ENCODE data around the gene FPR2. TPM values are rescaled to one million over a fixed set of nuclear protein-coding genes. Genes with fewer than 3 reads are reported as not detected.

FPR2 gene
- total and polyA plus RNA-seq, 9 of the 15 experiments (the other 6 are each of a cell fraction or from before 2014, with no cell fraction given) = 0.03 to 0.15 (median 0.07) TPM; not detected in 6

GRCh38 chr19:51800473-51801244 lies 39.7 kb downstream of the FPR2 start (continued):
- TF ChIP-seq BRCA1 (IDR thresholded peaks at IDR 0.05) (no peak), BRCA1 (CRISPR knock-in tag; IDR thresholded peaks at IDR 0.05) (no peak), E2F3 (CRISPR knock-in tag; IDR thresholded peaks at IDR 0.05) (no peak), PURB (CRISPR knock-in tag; IDR thresholded peaks at IDR 0.05; ENCODE audit: low read depth) (no peak), KLF1 (tag; IDR thresholded peaks at IDR 0.05) (no peak), HCFC1 (IDR thresholded peaks at IDR 0.05; ENCODE audit: low read depth, low read length) (no peak), STAT5A (IDR thresholded peaks at IDR 0.05; ENCODE audit: borderline replicate concordance, low read length) (peak; percentile 91), ZNF655 (CRISPR knock-in tag; IDR thresholded peaks at IDR 0.05) (no peak), ZNF316 (IDR thresholded peaks at IDR 0.05) (no peak), ZNF77 (CRISPR knock-in tag; IDR thresholded peaks at IDR 0.05) (no peak), SMARCB1 (IDR thresholded peaks at IDR 0.05; ENCODE audit: insufficient read length, low read depth) (no peak), ASH1L (IDR thresholded peaks at IDR 0.05; ENCODE audit: borderline replicate concordance, low read depth, partially characterized antibody) (no peak), ZNF23 (CRISPR knock-in tag; IDR thresholded peaks at IDR 0.05) (no peak), ZC3H4 (CRISPR knock-in tag; IDR thresholded peaks at IDR 0.05; ENCODE audit: borderline replicate concordance) (no peak), ELF4 (CRISPR knock-in tag; IDR thresholded peaks at IDR 0.05) (peak; percentile 97), L3MBTL2 (IDR thresholded peaks at IDR 0.05) (peak; percentile 75; the same call in 1 of the 2 replicates), BRF1 (IDR thresholded peaks at IDR 0.05; ENCODE audit: borderline replicate concordance, extremely low read depth, insufficient read length) (no peak), THRA (IDR thresholded peaks at IDR 0.05) (no peak), SNRNP70 (optimal IDR thresholded peaks at IDR 0.05; ENCODE audit: low read depth, low read length) (no peak), TAL1 (IDR thresholded peaks at IDR 0.05) (peak; percentile 95), PRMT5 (CRISPR knock-in tag; IDR thresholded peaks at IDR 0.05) (no peak), MLX (CRISPR knock-in tag; conservative IDR thresholded peaks at IDR 0.05) (no peak), U2AF1 (optimal IDR thresholded peaks at IDR 0.05; ENCODE audit: low read depth, low read length) (no peak), RBFOX2 (IDR thresholded peaks at IDR 0.05; ENCODE audit: low read depth, low read length) (no peak), ETS1 (conservative IDR thresholded peaks at IDR 0.05; ENCODE audit: control insufficient read depth, low read depth, low read length) (0 out of 2 replicates have a peak, but pooled peaks have one; percentile 37), SMARCE1 (IDR thresholded peaks at IDR 0.05) (peak; percentile 94), ZNF24 (IDR thresholded peaks at IDR 0.05) (no peak), ZNF311 (CRISPR knock-in tag; IDR thresholded peaks at IDR 0.05) (no peak)

Measured in K562 (cell line).